ENCODE data around the gene DCLK1.

- no peak for TF ChIP-seq CTCF (IDR thresholded peaks at IDR 0.05 in 4 of 5, conservative IDR thresholded peaks at IDR 0.05 in 1 of 5)
- TF ChIP-seq POLR2A (IDR thresholded peaks at IDR 0.05) = no peak
These were observed 20.4 kb upstream of the DCLK1 start for GRCh38 chr13:36151591-36151990.

All from gastrocnemius medialis (tissue), 4 donors.